NCI-H2029 (cell line): ENCODE results near the gene USP20.

Source experiments
- DNase-seq: peaks from one replicate; lab custom pipeline; 2025; lab: John Stamatoyannopoulos, UW

The USP20 gene

GRCh38 chr9:129875687-129876395 lies 40.6 kb downstream of the USP20 start:
- DNase-seq, result no peak

DNA sequence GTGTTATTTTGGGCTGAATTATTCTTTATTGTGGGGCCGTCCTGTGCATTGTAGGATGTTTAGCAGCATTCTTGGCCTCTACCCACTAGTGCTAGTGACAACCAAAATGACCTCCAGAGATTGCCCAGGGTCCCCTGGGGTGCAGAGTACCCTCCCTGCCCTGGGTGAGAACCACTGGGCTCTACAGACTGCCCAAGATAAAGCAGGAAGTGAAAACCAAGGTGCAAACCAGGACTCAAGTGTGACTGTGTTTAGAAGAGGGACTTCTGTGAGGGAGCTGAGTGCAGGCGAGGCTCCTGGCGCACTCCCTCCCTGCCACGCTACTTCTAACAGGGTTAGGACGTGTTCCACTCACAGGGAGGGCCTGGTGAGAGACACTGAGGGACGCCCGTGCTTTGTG lies 41.6 kb downstream of the USP20 start:
- no peak for DNase-seq

DNA sequence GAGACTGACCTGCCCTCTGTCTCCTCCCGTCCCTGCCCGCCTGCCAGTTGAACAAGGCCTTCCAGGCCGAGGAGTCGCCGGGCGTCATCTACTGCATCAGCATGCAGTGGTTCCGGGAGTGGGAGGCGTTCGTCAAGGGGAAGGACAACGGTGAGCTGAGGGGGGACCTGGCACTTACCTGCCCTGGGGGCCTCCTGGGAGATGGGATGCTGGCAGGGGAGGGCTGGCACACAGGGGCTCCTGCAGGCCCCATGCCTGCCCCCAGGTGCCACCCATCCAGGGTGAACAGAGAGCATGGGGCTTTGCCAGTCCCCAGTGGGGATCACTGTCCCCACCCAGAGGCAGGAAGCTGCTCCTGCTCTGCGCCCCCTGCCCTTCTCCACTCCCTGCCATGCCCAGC lies 43.0 kb downstream of the USP20 start:
- DNase-seq, result no peak

GRCh38 chr9:129879103-129879699 lies 43.9 kb downstream of the USP20 start:
- DNase-seq, result no peak

GRCh38 chr9:129879991-129880653 lies 44.9 kb downstream of the USP20 start:
- no peak for DNase-seq

DNA sequence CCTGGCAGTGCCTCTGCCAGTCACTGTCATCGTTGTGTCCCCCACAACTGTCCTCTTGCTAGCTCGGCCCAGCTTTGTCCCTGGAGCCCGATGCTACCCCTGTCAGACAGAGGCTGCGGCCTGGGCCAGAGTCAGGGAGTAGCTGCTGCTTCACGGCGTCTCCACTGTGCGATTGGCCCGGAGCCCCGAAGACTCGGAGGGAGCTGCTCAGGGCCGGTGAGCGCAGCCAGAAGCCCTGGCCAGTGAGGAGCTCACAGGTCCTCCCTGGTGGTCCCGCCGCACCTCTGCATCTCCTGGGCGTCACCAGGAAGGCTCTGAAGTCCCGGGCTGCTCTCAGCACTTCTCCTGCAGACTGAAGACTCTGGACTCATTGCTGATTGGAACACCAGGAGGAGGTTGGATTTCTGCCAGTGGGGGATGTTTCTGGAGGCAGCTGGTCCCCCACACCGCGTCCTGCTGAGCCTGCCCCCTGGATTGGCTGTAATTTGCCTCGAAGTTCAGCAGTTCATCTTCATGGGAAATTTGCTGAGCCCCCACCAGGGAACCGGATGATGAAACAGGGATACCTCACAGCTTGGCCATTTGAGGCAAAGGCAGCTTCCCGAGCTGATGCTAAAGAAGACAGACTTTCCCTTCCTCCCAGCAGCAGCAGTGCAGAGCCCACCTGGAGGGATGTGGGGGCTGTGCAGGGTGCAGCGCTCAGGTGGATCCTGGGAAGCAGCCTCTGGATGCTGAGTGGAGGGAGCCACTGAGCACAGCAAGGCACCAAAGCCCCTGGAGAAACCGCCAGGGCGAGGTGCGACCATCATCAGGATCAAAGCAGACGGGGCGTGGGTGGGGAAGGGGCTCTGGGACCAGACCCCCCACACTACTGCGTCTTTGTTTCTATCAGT lies 45.6 kb downstream of the USP20 start:
- no peak for DNase-seq

GRCh38 chr9:129881547-129882324 lies 46.5 kb downstream of the USP20 start:
- no peak for DNase-seq

- peak; percentile 87 for DNase-seq
Measured at GRCh38 chr9:129884220-129885017, 49.2 kb downstream of the USP20 start.

DNA sequence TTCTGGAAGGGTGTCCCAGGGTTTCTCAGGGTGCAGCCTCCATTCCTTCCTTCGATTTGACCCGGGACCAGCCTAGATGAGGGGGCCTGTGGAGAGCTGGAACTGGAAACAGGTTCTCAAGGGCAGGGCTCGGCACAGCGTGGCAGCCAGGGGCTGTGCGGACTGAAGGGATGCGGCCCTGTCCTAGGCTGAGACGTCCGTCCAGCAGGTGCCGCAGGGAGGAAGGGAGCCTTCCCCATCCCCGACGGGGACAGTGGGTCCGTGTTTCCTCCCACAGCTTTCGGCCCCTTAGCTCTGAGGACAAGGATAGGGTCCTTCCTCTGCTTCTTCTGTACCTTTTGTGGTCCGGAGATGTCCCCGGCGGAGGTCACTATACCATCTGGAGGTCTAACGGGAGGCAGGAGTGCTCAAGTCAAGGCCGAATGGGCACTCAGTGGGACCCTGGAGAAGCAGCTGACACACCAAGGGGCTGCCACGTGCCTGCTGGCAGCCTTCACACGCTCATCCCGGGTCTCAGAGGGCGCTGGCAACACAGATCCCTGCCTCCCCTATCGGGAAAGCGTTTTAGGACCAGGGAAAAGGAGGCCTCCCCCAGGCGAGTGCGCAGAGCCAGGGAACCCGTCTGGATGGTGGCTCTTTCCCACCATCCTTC lies 49.9 kb downstream of the USP20 start:
- peak; percentile 11 for DNase-seq

GRCh38 chr9:129885670-129886106 lies 50.4 kb downstream of the USP20 start:
- DNase-seq, result peak; percentile 57

GRCh38 chr9:129886226-129887174 lies 51.2 kb downstream of the USP20 start:
- no peak for DNase-seq

GRCh38 chr9:129887334-129888292 lies 52.4 kb downstream of the USP20 start:
- no peak for DNase-seq

DNA sequence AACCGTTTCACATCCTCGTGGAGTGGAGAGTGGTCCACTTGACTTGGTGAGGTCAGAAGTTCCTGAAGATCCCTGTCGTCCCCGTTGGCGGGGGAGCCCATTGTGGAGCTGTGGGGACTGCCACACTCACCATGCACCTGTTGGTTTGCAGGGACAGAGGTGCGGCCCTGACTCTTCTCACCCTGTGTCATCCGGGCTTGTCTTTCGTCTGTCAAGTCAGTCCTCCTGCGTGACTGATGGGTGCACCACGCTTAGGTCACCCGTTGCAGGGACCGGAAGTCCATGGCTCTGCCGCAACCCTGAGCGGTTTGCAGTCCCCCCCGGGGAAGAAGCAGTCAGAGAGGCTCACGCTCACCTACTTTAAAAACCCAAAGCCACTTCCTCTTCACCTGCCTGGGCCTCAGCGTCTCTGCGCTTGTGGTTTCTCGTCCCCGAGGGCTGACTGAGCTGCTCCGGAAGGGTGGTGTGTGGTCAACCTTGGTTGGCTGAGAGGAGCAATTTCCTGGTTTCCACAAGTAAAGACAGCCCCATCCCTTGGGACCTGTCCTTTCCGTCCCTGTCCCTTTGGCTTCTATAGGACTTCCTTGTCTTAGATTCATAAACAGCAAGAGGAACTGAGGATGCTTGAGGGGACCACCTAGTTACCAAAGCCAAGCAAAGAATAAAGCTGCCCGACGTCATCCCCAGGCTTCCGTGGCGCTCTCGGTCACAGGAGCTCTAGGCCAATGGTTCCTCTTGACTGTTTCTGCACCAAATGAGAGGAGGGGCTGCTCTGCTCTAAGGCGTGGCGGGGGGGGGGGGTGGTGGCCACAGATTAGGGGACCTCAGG lies 53.2 kb downstream of the USP20 start:
- DNase-seq, result no peak

DNA sequence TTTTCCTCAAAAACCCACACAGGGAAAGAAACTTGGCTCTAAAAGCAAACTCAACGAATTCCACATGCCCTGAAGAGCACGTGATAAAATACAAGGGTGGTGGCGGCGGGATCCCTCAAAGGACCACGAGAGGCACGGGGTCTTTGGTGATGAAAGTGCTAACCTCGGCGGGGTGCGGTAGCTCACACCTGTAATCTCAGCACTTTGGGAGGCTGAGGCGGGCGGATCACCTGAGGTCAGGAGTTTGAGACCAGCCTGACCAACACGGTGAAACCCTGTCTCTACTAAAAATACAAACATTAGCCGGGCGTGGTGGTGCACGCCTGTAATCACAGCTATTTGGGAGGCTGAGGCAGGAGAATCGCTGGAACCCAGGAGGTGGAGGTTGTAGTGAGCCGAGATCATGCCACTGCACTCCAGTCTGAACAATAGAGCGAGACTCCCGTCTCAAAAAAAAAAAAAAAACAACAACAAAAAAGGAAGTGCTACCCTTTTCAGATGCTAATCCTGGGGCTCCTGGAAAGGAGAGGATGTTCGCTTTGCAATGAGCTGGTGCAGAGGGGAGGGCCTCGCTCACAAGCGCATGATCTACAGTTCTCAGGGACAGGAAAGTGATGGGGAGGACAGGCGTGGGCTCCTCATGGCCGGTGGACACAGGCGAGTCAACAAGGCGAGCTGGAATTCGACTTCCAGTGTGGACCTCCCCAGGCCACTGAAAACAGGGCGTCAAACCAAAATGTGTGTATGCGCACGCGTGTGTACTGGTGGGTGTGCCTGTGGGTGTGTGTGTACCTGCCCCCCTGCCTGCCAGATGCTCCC lies 54.1 kb downstream of the USP20 start:
- no peak for DNase-seq

DNA sequence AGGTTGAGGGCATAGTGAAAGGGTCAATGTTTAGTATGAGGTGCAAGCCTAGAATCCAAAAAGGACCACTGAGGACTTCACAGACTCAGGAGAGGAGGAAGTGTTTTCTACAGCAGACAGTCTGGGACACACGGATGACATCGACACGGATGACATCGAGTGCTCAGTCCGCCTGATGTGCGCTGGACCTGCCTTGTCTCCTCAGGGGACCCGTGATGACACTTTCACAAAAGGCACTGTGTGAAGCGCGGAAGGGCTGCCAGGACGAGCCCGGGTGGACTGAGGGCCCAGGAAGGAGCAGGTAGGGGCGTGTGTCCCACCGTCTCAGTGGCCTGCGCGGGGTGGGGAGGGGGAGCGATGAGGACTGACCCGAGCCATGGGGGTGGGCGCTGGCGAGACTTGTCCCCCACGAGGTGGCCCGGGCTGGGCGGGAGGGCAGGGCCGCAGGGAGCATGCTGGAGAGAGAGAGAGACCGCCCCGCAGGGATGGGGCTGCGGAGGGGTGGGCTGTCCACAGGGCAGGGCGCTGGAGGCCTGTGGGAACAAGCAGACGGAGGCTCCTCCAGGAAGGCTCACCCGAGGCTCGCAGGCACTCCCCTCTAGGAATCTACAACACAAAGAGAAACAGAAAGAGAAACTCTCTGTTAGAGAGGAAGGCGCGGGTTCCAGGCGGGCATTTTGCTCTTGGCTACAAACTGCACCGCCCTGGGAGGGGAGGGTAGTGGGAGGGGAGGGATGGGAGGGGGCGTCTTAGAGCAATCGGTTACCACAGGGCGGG lies 54.9 kb downstream of the USP20 start:
- no peak for DNase-seq
